Measurements from ENCODE around the gene ZNF365.
A peak's percentile ranks its signal among the peaks of the same experiment; 100 is the strongest.
"Not testable (repeated sequence)": the region's sequence is repeated elsewhere in the genome, so short reads cannot be mapped to it uniquely, and the experiment has no call there.

ZNF365 gene

DNA sequence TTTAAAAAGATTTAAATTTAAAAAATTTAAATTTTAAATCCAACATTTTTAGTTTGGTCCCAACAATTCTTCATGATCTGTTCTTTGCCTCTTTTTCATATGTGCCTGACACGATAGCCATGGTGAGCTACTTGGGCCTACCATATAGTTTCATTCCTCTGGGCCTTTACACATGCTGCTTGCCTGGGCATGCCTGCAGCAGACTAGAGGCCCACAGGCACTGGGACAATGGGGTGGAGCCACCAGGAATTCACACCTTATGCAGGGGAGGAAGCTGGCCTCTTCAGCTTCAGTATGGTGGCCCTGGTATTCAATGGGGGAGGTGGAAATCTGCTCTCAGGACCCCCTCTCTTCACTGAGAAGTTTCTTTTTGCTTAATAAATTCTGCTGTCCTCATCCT, 37.8 kb upstream of the ZNF365 start:
- no peak for TF ChIP-seq Cebpa-rat (IDR thresholded peaks at IDR 0.05)
- no peak overlapping the region for H3K4me2 ChIP-seq
- H3K27ac ChIP-seq: no peak overlapping the region
- no peak overlapping the region for H3K9ac ChIP-seq
- H3K27me3 ChIP-seq: no peaks in the 10 kb centered on the region
- no peaks in the 10 kb centered on the region for H4K20me1 ChIP-seq
- no peak overlapping the region for H3K4me3 ChIP-seq
- H3K9me3 ChIP-seq (replicated peaks in 1 of 11): peaks cover 28 to 49% (median 41%) of the 10 kb centered on the region in 11 experiments
- H3K36me3 ChIP-seq: no peaks in the 10 kb centered on the region; a peak in 1 of 22 replicates
- peaks cover 0 to 19% (median 14%) of the 10 kb centered on the region in 10 experiments; a peak in 15 of 20 replicates for H3K4me1 ChIP-seq

DNA sequence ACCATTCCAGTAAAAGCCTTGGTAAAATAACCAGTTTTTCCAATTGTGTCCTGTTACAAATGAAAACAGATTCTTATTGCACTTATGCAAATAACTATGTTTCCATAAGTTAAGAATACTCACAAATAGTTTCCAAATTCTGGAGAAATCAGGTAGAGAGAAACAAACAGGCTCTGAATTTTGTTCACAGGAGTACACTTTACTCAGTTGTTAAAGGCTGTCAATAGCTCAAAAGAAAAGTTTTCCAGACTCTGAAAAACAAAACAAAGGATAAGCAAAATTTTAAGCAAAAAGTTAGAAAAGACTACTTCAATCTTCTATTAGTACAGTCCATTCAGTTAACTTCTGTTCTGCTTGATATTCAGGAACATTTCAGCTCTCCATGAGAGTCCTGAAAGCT, 32.8 kb upstream of the ZNF365 start:
- Histone ChIP-seq H4K20me1 (no peaks in the 10 kb centered on the region), H3K9me3 (replicated peaks in 1 of 11) (peaks cover 77 to 90% (median 83%) of the 10 kb centered on the region in 11 experiments), H3K27ac (no peak overlapping the region), H3K27me3 (no peaks in the 10 kb centered on the region), H3K4me3 (no peak overlapping the region), H3K9ac (no peak overlapping the region), H3K36me3 (peaks cover 0 to 4% (median 0%) of the 10 kb centered on the region in 11 experiments; a peak in 3 of 22 replicates), H3K4me2 (no peak overlapping the region), H3K4me1 (no peaks in the 10 kb centered on the region)
- no peak for TF ChIP-seq Cebpa-rat (IDR thresholded peaks at IDR 0.05)

DNA sequence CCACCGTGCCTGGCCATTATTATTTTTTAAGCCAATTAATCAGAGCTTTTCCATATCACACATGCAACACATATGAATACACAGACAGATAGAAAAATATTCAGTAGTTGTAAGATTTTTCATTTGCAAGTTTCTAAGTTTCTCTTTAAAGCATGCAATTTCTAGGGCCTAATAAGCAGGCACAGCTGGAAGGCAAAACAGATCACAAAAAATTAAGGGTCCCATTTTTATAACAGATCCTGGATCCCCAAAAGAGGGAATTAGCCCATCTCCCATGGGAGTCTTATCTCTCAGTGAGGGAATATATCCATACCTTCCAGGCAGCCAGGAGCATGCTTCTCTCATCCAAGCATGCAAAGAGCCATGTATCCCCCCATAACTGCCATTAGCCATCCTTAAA, 31.2 kb upstream of the ZNF365 start:
- no peak overlapping the region for H3K4me2 ChIP-seq
- no peak overlapping the region for H3K27ac ChIP-seq
- H3K36me3 ChIP-seq: peaks cover 0 to 4% (median 0%) of the 10 kb centered on the region in 11 experiments; a peak in 3 of 22 replicates
- H3K27me3 ChIP-seq: no peaks in the 10 kb centered on the region
- H3K9me3 ChIP-seq (replicated peaks in 1 of 11): peaks cover 87 to 100% (median 94%) of the 10 kb centered on the region in 11 experiments
- H3K4me3 ChIP-seq: peak overlapping the region in 1 of 10 experiments; percentile 1; a peak in 1 of 20 replicates
- no peak overlapping the region for H3K9ac ChIP-seq
- H3K4me1 ChIP-seq: no peaks in the 10 kb centered on the region
- no peak for TF ChIP-seq Cebpa-rat (IDR thresholded peaks at IDR 0.05)
- no peaks in the 10 kb centered on the region for H4K20me1 ChIP-seq

DNA sequence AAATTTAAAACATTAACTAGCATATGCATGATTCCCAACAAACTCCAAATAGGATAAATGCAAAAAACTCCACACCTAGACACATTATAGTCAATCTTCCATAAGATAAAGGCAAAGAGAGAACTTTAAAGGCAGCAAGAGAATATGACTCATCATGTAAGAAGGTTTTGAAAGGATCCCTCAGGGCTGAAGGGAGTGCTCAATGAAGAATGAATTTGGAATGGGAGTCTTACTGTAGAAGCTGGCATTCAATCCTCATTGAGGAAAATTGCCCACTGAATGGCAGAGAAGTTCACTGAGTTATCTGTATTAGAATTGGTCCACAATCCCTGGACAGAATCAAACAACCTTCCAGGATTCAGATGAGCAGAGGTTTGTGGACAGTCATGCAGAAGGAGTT, 26.1 kb upstream of the ZNF365 start:
- Histone ChIP-seq H3K4me3 (no peak overlapping the region), H3K4me2 (no peak overlapping the region), H4K20me1 (no peaks in the 10 kb centered on the region), H3K4me1 (no peaks in the 10 kb centered on the region), H3K9me3 (replicated peaks in 1 of 11) (peaks cover 72 to 97% (median 86%) of the 10 kb centered on the region in 11 experiments), H3K36me3 (peaks cover 0 to 4% (median 0%) of the 10 kb centered on the region in 11 experiments; a peak in 1 of 22 replicates), H3K27me3 (no peaks in the 10 kb centered on the region), H3K27ac (no peak overlapping the region), H3K9ac (no peak overlapping the region)
- TF ChIP-seq Cebpa-rat (IDR thresholded peaks at IDR 0.05): no peak

DNA sequence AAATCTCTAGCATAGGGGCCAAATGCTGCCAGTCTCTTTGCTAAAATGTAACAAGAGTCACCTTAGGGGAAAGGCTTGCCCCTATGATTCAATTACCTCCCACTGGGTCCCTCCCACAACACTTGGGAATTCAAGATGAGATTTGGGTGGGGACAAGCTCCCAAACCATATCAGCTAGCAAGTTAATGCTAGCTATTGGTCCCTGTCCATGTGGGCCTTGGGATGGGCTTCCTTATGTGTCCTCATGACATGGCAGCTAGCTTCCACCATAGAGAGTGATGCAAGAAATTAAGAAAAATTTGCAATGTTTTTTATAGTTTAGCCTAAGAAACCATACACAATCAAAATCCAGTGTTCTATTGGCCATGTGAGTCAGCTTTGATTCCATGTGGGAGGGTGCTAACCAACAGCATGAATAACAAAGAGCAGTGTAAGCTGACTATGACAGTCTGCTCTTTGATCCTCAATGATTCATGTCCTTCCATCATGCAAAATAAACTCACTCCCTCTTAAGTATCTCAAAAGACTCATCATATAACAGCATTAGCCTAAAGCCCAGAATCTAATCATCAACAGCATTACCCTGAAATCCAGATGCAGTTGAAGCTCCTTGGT, 21.7 kb upstream of the ZNF365 start:
- Histone ChIP-seq H3K36me3 (no peaks in the 10 kb centered on the region), H3K27me3 (no peaks in the 10 kb centered on the region), H3K4me3 (no peak overlapping the region), H3K9ac (no peak overlapping the region), H3K27ac (no peak overlapping the region), H3K4me2 (no peak overlapping the region), H3K9me3 (replicated peaks in 1 of 11) (peaks cover 29 to 66% (median 48%) of the 10 kb centered on the region in 11 experiments), H3K4me1 (no peaks in the 10 kb centered on the region), H4K20me1 (no peaks in the 10 kb centered on the region)
- TF ChIP-seq Cebpa-rat (IDR thresholded peaks at IDR 0.05): no peak

DNA sequence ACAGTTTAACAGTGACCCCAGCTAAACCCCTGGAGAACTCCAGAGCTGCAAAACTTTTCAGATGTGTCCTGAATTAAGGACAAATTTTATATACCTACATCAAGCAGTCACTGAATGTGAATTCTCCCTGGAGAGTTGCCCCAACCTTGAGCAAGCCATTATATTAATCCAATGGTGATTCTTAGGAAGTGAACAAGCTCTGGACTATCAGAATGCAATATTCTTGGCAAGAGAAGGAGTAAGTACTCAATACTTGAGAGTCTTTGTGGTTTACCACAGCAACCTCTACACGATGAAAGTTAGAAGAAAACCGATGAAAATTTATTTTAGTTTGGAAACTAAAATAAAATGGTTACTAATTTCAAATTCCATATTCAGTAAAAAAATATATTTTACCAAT, 19.3 kb upstream of the ZNF365 start:
- Histone ChIP-seq H3K4me1 (no peaks in the 10 kb centered on the region), H3K27ac (no peak overlapping the region)
- no peak for TF ChIP-seq Cebpa-rat (IDR thresholded peaks at IDR 0.05)

DNA sequence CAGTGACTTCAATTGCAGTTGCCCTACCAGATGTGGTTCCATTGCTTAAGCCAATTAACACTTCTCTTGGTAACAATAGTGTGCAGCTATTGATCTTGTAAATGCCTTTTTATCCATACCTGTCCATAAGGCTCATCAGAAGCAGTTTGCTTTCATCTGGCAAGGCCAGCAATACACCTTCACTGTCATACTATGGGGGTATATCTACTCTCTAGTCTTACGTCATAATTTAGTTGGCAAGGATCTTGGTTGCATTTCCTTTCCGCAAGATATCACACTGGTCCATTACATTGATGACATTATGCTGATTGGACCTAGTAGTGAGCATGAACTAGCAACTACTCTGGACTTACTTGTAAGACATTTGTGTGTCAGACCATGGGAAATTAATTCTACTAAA, 17.7 kb upstream of the ZNF365 start:
- no peaks in the 10 kb centered on the region for H4K20me1 ChIP-seq
- no peaks in the 10 kb centered on the region; a peak in 1 of 22 replicates for H3K36me3 ChIP-seq
- H3K4me2 ChIP-seq: no peak overlapping the region
- no peak for TF ChIP-seq Cebpa-rat (IDR thresholded peaks at IDR 0.05)
- H3K4me1 ChIP-seq: no peaks in the 10 kb centered on the region
- H3K27me3 ChIP-seq: no peaks in the 10 kb centered on the region
- peaks cover 3 to 42% (median 19%) of the 10 kb centered on the region in 11 experiments; a peak in 21 of 22 replicates for H3K9me3 ChIP-seq (replicated peaks in 1 of 11)
- H3K9ac ChIP-seq: no peak overlapping the region
- H3K4me3 ChIP-seq: no peak overlapping the region
- H3K27ac ChIP-seq: no peak overlapping the region

More for the DNA sequence above, 19.3 kb upstream of the ZNF365 start:
- H4K20me1 ChIP-seq: no peaks in the 10 kb centered on the region
- no peak overlapping the region for H3K4me2 ChIP-seq
- H3K4me3 ChIP-seq: no peak overlapping the region
- no peaks in the 10 kb centered on the region for H3K27me3 ChIP-seq
- H3K9me3 ChIP-seq (replicated peaks in 1 of 11): peaks cover 18 to 57% (median 34%) of the 10 kb centered on the region in 11 experiments
- H3K36me3 ChIP-seq: no peaks in the 10 kb centered on the region; a peak in 1 of 22 replicates
- no peak overlapping the region for H3K9ac ChIP-seq

DNA sequence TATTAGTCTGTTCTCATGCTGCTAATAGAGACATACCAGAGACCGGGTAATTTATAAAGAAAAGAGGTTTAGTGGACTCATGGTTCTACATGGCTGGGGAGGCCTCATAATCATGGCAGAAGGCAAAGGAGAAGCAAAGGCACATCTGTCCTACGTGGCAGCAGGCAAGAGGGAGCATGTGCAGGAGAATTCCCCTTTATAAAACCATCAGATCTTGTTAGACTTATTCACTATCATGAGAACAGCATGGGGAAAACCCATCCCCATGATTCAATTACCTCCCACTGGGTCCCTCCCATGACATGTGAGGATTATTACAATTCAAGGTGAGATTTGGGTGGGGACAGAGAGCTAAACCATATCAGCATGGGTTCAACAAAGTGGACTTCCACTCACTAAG, 16.0 kb upstream of the ZNF365 start:
- H3K4me1 ChIP-seq, H3K4me3 ChIP-seq, H3K27ac ChIP-seq, H4K20me1 ChIP-seq, H3K9ac ChIP-seq, H3K4me2 ChIP-seq, H3K36me3 ChIP-seq, H3K27me3 ChIP-seq: not testable (repeated sequence)
- H3K9me3 ChIP-seq (replicated peaks in 1 of 11): peaks cover 0 to 25% (median 5%) of the 10 kb centered on the region in 11 experiments; a peak in 11 of 22 replicates

DNA sequence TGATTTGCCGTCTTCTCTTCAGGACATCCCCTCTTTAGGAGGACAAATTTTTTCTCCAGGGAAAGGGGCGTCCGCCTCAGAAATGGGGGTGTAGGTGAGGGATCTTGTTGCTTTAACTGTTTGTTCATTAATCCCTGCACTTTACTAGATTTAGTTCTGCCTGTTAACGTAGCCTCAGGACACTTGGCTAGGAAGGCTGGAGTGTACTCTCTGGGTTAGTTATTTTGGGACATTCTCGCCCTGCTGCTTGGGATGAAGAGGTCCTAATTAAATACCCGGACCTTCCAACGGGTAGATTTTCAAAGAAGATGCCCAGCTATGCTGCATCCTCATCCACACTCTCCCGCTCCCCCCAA, 552 bp upstream of the ZNF365 start:
- Histone ChIP-seq H3K36me3 (no peaks in the 10 kb centered on the region), H4K20me1 (no peaks in the 10 kb centered on the region), H3K9ac (peak overlapping the region in 3 of 11 experiments; percentile 31 to 53 (median 48); a peak in 5 of 22 replicates), H3K9me3 (replicated peaks in 1 of 11) (peaks cover 0 to 24% (median 4%) of the 10 kb centered on the region in 11 experiments; a peak in 7 of 22 replicates), H3K4me3 (peak overlapping the region; percentile 48 to 71 (median 60)), H3K4me1 (no peaks in the 10 kb centered on the region), H3K4me2 (peak overlapping the region; percentile 65 to 89 (median 80)), H3K27me3 (peaks cover 32 to 54% (median 47%) of the 10 kb centered on the region in 11 experiments), H3K27ac (no peak overlapping the region)
- no peak for TF ChIP-seq Cebpa-rat (IDR thresholded peaks at IDR 0.05)

Measured in BLaER1 treated with 17β-estradiol and CSF1 and Interleukin-3, amounts not matched to agents 10 nM and 100 nM (cell line).